Ishikawa (cell line): ENCODE results near the gene FOXF1.

Experiments
- CREB1 ChIP-seq: IDR thresholded peaks from 2 replicates; pipeline ENCODE4 v1.6.1; 2012; ENCODE audit warnings: low read depth
- EP300 ChIP-seq: IDR thresholded peaks from 2 replicates; pipeline ENCODE4 v1.6.1; 2012; ENCODE audit warnings: borderline replicate concordance
- FOXM1 ChIP-seq: IDR thresholded peaks from 2 replicates; pipeline ENCODE4 v1.6.1; 2012; ENCODE audit warnings: low read depth, borderline replicate concordance
- MAX ChIP-seq: IDR thresholded peaks from 2 replicates; pipeline ENCODE4 v1.6.1; 2012

- TF ChIP-seq MAX (no peak), FOXM1 (no peak), CREB1 (no peak), EP300 (no peak)
Measured at GRCh38 chr16:86549893-86550190, 39.5 kb downstream of the FOXF1 start.
